PC-9 (cell line): ENCODE data around the gene LRCOL1. TPM values are rescaled to one million over a fixed set of nuclear protein-coding genes. Genes with fewer than 3 reads are reported as not detected.

Experiments
- BruUV-seq: library from RNA; stranded (reverse); fragments of 400-500 nt; replicated peaks from 2 replicates; lab custom pipeline; 2021; lab: Mats Ljungman, UMichigan
- CTCF ChIA-PET: fragments of 300-600 bp; sonication (Branson Sonifier 250); formaldehyde crosslinking; loops from one replicate; lab custom pipeline; 2022; ENCODE audit warnings: antibody characterized with exemption; lab: Charles Lee
- POLR2A ChIA-PET: fragments of 300-600 bp; sonication (Branson Sonifier 250); formaldehyde crosslinking; loops from one replicate; lab custom pipeline; 2022; ENCODE audit warnings: antibody characterized with exemption; ENCODE audit not compliant: unreplicated experiment; lab: Charles Lee
- DNase-seq, 2 experiments: peaks; one replicate each; pipeline versions ENCODE4 v3.0.0 to v3.0.0-alpha.2; 2015 to 2022; ENCODE audit warnings: mixed read lengths in 1 of 2
- H2AFZ ChIP-seq: fragments of 200-600 bp; sonication (generic); 2 replicates; pipeline ENCODE4 v1.8.1; 2017; ENCODE audit warnings: antibody characterized with exemption
- H3F3A ChIP-seq: fragments of 200-600 bp; sonication (generic); 2 replicates; pipeline ENCODE4 v1.8.1; 2017; ENCODE audit warnings: antibody characterized with exemption, mild to moderate bottlenecking, low read depth; ENCODE audit not compliant: insufficient read depth
- H3K27ac ChIP-seq: fragments of 200-600 bp; sonication (generic); 2 replicates; pipeline ENCODE4 v1.6.1; 2016; ENCODE audit warnings: mixed run types
- H3K27me3 ChIP-seq: fragments of 200-600 bp; sonication (generic); 2 replicates; pipeline ENCODE4 v1.6.1; 2016; ENCODE audit warnings: low read depth, mixed run types; ENCODE audit not compliant: insufficient read depth
- H3K36me3 ChIP-seq: fragments of 200-600 bp; sonication (generic); 2 replicates; pipeline ENCODE4 v1.6.1; 2016; ENCODE audit warnings: low read depth, mixed run types
- H3K4me1 ChIP-seq: fragments of 200-600 bp; sonication (generic); replicated peaks from 2 replicates; pipeline ENCODE4 v1.6.1; 2016; ENCODE audit warnings: mixed run types; ENCODE audit not compliant: insufficient read depth
- H3K4me2 ChIP-seq: fragments of 200-600 bp; sonication (generic); 2 replicates; pipeline ENCODE4 v1.6.1; 2017; ENCODE audit warnings: mixed run types
- H3K4me3 ChIP-seq: fragments of 200-600 bp; sonication (generic); 2 replicates; pipeline ENCODE4 v1.6.1; 2016; ENCODE audit warnings: mixed run types
- H3K79me2 ChIP-seq: fragments of 200-600 bp; sonication (generic); 2 replicates; pipeline ENCODE4 v1.6.1; 2017; ENCODE audit warnings: low read depth, mixed run types
- H3K9me2 ChIP-seq: fragments of 200-600 bp; sonication (generic); 2 replicates; pipeline ENCODE4 v1.8.1; 2017; ENCODE audit warnings: mild to moderate bottlenecking; ENCODE audit not compliant: insufficient read depth
- H3K9me3 ChIP-seq: fragments of 200-600 bp; sonication (generic); 2 replicates; pipeline ENCODE4 v1.8.1; 2016; ENCODE audit warnings: low read depth; ENCODE audit not compliant: insufficient read depth
- H4K20me1 ChIP-seq: fragments of 200-600 bp; sonication (generic); 2 replicates; pipeline ENCODE4 v1.8.1; 2017; ENCODE audit not compliant: insufficient read depth
- CTCF ChIP-seq: fragments of 200-600 bp; sonication (generic); conservative IDR thresholded peaks from 2 replicates; pipeline ENCODE4 v1.6.1; 2017; ENCODE audit warnings: mixed run types, antibody characterized with exemption, mild to moderate bottlenecking, moderate library complexity
- EZH2 ChIP-seq: fragments of 200-600 bp; sonication (generic); IDR thresholded peaks from 2 replicates; pipeline ENCODE4 v1.8.0; 2017; ENCODE audit warnings: antibody characterized with exemption, low read depth
- intact Hi-C: fragments of 100-400 bp; cut with micrococcal nuclease; formaldehyde crosslinking; loops from one replicate; pipeline ENCODE4 v1.10.0; 2022; ENCODE audit not compliant: unreplicated experiment
- total RNA-seq: library from RNA; stranded (reverse); gene quantifications from 2 replicates; pipeline ENCODE4 v1.2.3, GENCODE V29; 2021

The LRCOL1 gene
- total RNA-seq, 1 experiment from 2014 or later = not detected

GRCh38 chr12:132593938-132594358 lies 16.4 kb downstream of the LRCOL1 start:
- no peaks in the 10 kb centered on the region for H4K20me1 ChIP-seq
- no peak overlapping the region for H2AFZ ChIP-seq
- no peak overlapping the region for H3K4me3 ChIP-seq
- no peaks in the 10 kb centered on the region for H3K9me3 ChIP-seq
- ChIA-PET CTCF (no interaction called here), POLR2A (no interaction called here)
- H3K4me2 ChIP-seq = no peak overlapping the region
- H3K79me2 ChIP-seq = no peaks in the 10 kb centered on the region
- peaks cover 25% of the 10 kb centered on the region for H3K27me3 ChIP-seq
- no TSS peak for BruUV-seq
- H3K4me1 ChIP-seq = no peaks in the 10 kb centered on the region; the same call in 1 of the 2 replicates
- H3K36me3 ChIP-seq = no peaks in the 10 kb centered on the region
- no peaks in the 10 kb centered on the region for H3K9me2 ChIP-seq
- intact Hi-C loops = no loop called here
- no peak overlapping the region for H3K27ac ChIP-seq
- peak; percentile 82 to 86 for DNase-seq
- no peak for TF ChIP-seq EZH2
- TF ChIP-seq CTCF = no peak
- peaks cover 12% of the 10 kb centered on the region for H3F3A ChIP-seq

DNA sequence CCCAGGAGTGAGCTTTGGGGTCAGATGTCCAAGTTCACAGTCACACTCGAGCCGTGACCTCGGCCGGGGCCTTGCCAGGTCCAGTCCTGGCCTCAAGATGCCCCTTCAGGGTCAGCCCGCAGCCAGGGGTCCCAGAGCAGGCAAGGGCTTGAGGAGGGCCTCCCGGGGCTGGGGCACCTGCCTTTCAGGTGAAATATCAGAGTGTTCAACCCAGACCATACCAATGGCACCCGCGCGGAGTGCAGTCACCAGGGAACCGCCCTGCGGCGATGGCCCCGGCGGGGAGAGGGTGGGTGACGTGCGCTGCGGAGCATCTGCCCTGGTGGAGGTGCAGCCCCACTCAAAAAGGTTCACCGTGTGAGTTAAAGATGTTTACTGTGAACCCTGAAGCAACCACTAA lies 16.9 kb downstream of the LRCOL1 start:
- Histone ChIP-seq H2AFZ (no peak overlapping the region), H3K9me2 (no peaks in the 10 kb centered on the region), H3K79me2 (no peaks in the 10 kb centered on the region), H3F3A (peaks cover 8% of the 10 kb centered on the region), H3K4me2 (no peak overlapping the region), H4K20me1 (no peaks in the 10 kb centered on the region), H3K27me3 (peaks cover 29% of the 10 kb centered on the region), H3K36me3 (no peaks in the 10 kb centered on the region), H3K27ac (no peak overlapping the region), H3K4me1 (no peaks in the 10 kb centered on the region; the same call in 1 of the 2 replicates), H3K4me3 (no peak overlapping the region), H3K9me3 (no peaks in the 10 kb centered on the region)
- intact Hi-C loops = no loop called here
- no peak for DNase-seq
- BruUV-seq = no TSS peak
- ChIA-PET CTCF (interaction anchor here (0.6 kb wide), 1 partner anchor 262 kb away, joined by 3 read pairs; no protein-coding TSS in a partner anchor), POLR2A (no interaction called here)
- TF ChIP-seq EZH2 (no peak), CTCF (no peak)

GRCh38 chr12:132593071-132593470 lies 17.3 kb downstream of the LRCOL1 start:
- no peaks in the 10 kb centered on the region for H4K20me1 ChIP-seq
- H3F3A ChIP-seq = peaks cover 8% of the 10 kb centered on the region
- no peak overlapping the region for H3K4me3 ChIP-seq
- no peak overlapping the region for H2AFZ ChIP-seq
- CTCF ChIA-PET = interaction anchor here (0.6 kb wide), 1 partner anchor 262 kb away, joined by 3 read pairs; no protein-coding TSS in a partner anchor
- TF ChIP-seq CTCF = no peak
- no peak for TF ChIP-seq EZH2
- POLR2A ChIA-PET = no interaction called here
- H3K27me3 ChIP-seq = peaks cover 29% of the 10 kb centered on the region
- intact Hi-C loops = no loop called here
- no peaks in the 10 kb centered on the region for H3K9me2 ChIP-seq
- no peak overlapping the region for H3K27ac ChIP-seq
- H3K79me2 ChIP-seq = no peaks in the 10 kb centered on the region
- no peaks in the 10 kb centered on the region; the same call in 1 of the 2 replicates for H3K4me1 ChIP-seq
- H3K36me3 ChIP-seq = no peaks in the 10 kb centered on the region
- no TSS peak for BruUV-seq
- no peak overlapping the region for H3K4me2 ChIP-seq
- no peaks in the 10 kb centered on the region for H3K9me3 ChIP-seq
- no peak for DNase-seq
